SKM-1 (cell line): Measurements from ENCODE around the gene FAM222A.

ENCODE experiments used
- DNase-seq: peaks from one replicate; lab custom pipeline; 2025; ENCODE audit not compliant: unreplicated experiment; lab: John Stamatoyannopoulos, UW

FAM222A gene

DNA sequence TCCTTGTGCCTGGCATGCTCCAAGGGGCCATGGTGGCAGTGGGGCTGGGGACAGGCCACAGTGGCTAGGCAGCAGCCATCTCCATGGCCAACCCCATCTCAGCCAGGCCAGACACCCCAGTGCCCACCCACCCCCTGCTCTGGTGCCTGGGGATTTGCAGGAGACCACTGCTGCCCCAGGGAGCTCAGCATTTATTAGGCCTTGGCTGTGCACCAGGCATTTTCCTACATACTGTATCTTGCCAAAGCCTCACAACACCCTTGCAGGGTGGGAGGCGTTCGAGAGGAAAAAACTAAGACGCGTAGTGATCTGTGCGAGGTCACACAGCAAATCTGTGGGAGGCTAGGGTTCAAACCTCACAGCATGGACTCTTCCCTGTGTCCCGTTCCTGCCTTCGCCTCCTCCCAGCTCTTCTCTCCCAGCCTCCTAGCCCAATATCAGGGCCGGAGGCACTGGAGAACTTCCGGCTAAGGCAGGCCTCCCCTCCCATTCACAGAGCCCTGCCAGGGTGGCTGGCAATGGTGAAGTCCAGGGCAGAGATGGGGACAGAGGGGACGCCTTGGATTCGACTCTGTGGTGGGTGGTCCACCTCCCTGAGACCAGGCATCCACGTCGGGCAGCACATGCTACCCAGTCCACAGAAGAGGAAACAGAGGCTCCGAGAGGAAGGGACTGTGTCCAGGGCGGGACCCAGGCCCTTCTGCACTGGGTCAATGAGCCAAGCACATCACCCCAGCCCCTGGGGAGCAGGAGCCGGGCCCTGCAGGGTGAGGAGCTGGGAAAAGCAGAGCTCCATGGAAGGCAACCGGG lies 57.4 kb downstream of the FAM222A start:
- DNase-seq = no peak

DNA sequence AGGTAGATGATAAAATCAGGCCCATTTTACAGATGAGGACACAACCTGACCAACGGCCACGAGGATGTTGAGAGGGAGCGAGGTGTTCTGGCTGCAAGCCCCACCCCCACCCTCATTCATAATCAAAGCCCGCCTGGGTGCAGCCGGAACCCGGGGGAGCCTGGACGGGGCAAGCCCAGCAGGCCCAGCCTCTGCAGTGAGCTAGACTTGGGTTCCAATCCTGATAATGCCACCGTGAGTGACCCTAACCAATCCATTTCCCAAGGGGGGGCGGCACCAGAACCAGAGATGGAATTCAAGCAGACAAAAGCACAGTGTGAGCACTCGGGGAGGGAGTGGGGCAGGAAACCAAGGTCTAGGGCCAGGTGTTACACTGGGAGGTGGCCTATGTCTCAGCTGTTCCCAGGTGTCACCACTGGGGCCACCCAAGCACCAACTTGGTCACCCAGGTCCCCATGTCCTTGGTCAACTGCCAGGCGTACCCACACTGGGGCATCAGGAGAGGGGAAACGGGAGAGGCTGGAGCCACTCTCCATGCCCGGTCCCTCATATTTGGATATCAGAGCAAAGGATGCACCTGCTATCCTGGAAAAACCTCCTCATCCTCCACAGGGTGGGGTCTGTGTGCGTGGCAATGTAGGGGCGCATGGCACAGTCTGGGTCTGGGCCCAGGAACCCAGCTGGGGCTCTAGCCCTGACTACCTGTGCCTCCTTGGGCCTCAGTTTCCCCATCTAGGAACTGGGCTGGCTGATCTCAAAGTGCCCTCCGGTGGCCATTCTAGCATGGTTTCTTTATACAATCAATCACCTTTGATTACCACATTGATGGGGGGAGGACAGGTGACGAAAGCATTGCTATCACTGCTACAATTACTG lies 58.4 kb downstream of the FAM222A start:
- no peak for DNase-seq

DNA sequence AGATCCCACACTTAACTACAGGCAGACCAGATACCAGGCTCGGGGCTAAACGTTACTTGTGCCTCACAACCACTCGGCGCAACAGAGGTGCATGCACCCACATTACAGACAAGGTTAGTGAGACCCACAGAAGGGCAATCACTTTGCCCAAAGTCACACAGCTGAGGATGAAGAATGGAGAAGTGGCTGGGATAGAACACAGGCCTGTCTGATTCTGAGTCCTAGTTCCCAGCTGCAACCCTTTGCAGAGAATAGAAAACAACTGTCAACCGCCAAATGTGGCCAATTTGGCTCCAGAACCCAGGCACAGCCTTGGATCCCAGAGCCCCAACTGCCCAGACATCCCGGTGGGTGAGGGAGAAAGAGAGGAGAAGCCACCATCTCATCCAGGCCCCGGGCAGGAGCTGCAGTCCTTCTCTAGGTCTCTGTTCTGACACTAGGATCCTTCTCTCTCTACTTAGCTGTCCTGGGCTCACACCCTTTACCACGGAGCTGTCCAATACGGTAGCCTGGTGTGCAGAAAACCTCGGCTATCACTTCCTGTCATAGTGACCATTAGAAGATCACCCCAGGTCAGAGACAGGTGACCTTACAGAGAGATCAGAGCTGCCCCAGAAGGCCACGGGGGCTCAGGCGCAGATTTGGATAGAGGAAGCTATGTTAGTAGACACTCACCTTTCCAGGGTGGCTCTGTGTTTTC lies 59.1 kb downstream of the FAM222A start:
- DNase-seq = no peak

DNA sequence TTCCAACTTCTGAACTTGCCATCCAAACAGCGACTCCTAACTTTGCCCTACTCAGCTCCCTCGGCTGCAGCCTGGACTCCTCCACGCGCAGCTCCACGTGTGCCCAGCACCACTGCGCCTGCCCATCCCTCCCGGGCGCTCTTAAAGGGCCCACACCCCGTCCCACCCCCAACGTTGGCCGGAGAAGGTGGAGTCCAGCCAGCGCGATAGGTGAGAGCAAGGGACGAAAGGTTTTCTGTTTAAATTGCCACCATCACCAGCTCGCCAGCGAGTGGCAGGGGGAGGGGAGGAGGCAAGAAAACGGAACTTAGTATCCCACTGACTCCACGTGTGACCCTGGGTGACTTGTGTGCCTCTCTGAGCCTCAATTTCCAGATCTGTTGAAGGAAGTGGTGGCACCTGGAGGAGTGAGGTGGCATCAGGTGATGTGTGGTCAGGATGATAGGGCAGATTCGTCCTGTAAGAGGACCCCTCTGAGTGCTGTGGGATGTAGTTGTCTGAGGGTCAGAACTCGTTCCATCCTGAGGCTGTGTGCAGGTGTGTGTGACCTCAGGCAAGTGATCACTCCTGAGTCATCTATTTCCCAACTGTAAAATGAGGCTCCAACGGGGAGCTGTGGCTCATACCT lies 59.9 kb downstream of the FAM222A start:
- no peak for DNase-seq

DNA sequence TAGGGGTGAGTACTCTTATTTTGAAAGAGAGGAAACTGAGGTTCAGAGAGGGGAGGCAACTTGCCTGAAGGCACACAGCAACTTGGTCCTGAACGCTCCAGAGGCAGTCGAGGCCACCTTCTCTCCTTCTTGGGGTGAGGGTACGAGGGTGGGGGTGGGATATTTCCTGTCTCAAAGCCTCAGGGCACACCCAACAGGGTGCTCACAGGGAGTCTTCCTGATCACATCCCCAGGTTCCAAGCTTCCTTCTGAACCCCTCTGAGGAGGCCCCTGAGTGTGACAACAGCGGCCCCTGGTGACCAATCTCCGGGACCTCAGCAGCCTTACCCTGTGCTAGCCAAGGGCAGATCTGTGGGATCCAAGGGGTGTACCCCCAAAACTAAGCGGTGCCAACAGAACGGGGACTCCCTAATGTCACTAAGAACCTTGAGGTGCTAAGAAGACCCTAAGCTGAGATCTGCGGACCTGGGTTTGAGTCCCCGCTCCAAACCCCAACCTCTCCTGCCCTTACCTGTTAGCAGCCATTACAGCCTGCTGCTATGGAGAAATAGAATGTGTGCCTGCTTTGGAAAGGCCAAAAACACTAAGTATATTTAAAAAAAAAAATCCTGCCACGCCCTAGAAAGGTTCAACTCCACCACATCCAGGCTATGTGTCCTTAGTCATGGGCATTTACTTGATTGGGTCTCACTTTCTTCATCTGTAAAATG lies 61.7 kb downstream of the FAM222A start:
- DNase-seq = no peak

DNA sequence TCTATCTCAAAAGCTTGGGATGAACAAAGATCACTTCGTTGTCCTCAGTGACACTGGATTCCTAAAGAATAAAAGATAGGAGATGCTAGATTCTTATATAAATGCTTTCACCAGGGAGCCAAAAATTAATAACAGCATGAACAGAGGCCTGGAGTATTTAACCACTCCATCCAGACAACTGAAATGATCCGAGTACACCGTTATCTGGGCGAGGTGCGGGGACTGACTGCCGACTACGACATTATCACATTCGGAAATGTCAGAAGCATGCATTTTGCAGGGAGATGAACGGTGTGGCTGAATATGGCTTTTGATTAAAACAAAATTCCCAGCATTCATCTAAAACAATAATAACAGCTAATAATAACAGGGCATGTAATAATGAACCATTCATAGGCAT lies 63.0 kb downstream of the FAM222A start:
- no peak for DNase-seq

DNA sequence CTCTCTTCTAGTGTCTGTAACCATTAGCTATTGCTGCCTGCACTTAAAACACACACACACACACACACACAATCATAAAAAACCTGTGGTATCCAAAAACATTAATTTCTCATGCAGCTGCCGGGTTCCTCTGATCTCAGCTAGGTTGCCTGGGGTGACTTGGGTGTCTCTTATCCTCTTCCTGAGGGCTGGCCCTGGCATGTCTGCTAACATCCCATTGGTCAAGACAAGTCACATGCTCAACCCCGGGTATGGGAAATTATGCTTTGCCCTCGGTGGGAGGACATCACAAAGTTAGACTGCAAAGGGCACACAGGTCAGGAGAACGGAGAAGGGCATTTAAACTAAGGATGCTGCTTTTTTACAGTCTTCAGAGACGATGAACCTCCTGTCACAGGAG lies 63.9 kb downstream of the FAM222A start:
- DNase-seq = no peak

DNA sequence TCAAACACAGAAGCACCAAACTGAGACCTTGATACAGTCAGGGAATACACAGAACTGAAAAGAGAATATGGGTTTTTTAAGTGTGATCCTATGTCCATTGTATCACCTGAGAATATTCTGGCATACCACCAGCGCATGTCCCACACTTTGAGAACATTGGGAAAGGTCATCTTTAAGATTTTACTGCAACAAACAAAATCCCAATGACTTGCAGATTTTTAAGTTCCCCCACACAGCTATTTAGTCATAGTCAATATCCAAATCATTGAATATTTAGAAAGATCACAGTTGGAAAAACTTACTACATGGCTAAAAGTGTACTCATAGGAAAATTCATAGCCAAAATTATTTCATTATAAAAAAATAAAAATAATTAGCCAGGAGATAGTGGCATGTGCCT lies 65.1 kb downstream of the FAM222A start:
- DNase-seq = no peak

DNA sequence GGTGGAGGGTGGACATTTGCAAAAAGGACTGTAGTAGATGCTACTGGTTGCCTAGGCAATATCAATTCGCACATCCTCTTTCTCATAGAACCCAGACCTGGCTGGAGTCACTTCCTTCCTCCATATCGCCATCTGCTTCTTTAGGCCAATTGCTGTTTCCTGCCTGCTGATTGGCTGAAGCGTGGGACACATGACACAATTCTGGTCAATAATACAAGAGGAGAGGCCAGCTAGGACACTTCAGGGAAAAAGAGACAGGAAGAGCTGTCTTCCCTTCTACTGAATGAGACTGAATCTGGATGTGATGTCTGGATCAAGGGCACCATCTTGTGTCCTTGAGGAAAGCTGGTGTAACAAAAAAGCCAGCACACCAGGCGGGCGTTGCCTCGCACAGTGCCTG lies 65.8 kb downstream of the FAM222A start:
- DNase-seq = peak; percentile 18

DNA sequence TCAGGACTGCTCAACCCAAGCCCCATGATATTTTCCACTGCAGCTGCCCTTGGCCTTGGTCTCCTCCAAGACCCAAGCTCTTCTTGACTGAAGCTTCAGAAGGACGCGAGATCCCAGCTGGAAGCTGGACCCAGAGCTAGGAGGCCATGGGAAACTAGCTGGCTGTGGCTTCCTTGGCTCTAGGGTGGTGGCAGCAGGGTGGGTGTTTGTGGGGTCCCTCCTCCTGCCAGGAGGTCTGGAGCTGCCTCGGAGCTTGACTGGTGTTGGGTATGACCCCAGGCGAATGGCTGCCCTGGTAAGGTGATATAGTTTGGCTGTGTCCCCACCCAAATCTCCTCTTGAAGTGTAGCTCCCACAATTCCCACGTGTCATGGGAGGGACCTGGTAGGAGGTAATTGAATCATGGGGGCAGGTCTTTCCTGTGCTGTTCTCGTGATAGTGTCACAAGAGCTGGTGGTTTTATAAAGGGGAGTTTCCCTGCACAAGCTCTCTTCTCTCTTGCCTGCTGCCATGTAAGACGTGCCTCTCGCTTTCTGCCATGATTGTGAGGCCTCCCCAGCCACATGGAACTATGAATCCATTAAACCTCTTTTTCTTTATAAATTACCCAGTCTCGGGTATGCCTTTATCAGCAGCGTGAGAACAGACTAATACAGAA lies 68.2 kb downstream of the FAM222A start:
- DNase-seq = no peak

DNA sequence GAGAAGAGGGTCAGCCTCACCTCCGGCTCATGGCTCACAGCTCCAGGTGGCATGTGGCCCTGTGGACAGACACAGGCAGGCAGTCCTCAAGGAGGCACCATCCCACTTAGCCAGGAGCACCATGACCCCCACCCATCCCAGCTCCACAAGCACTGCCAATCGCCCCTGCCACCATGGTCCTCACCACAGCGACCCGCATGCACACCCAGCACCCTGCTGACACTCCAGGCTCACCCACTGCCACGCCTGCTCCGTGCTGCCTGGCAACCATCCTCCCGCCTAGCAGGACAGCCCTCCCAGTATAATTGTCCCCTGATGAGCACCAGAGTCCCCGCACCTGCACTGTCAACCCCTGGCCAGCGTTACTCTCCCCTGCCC lies 68.7 kb downstream of the FAM222A start:
- DNase-seq = no peak

DNA sequence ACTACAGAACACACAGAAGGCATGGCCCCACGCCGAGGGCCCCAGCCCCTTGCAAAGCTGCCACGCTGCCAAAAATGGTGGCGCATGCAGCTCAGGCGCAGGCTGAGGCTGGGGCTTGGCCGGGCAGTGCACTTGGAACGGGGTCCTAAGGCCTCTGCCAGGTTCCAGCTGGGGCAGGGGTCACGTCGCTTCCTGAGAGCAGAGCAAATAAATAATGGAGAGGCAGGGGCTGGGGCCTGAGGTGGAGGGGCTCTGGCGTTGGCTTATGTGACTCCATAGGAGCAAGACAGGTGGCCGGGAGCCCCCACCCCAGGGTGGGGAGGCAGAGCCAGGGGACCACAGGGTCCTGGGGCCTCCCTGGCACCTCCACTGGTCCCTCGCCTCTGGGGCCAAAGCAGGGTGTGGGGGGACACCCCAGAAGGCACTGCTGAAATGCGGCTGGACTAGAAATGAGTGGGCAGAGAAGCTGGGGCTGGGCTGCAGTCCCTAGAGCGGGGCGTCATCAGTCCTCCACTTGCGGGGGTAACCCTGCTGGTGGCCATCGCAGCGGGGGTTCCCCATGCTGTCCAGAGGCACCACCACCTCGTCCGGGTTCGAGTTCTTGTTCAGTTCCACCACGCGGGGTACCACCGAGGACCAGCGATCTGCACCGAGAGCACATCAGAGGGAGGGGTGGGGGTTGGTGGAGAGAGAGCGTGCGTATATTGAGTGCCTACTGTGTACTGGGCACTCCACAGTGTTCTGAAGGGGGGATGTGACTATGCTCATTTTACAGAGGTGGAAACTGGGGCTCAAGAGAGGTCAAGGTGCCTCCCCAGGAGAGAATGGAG lies 69.7 kb downstream of the FAM222A start:
- no peak for DNase-seq

DNA sequence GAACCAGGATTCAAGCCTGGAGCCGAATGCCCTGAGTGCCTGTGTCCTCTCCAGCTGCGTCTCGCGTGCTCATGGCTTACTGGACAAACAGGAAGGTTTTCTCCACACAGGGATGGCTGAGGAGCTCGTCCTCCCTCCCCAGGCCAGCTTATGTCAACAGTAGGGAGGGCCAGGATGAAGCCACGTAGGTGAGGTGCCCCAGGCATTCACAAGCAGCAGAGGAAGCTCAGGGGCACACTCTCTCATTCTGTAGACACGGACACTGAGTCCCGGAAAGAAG lies 70.3 kb downstream of the FAM222A start:
- no peak for DNase-seq

DNA sequence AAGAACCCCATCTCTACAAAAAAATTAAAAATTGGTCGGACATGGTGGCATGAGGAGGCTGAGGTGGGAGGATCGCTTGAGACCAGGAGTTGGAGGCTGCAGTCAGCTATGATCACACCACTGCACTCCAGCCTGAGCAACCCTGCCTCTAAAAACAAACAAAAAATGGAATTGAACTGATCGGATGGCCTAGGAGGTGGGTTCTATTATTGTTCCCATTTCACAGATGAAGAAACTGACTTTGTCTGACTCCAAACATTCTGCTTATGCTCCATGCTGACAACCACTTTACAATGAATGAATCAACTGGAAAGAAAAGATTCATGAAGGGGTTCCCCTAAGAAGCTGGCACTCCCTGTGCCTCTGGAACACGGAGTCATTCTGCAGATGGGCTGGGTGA lies 72.2 kb downstream of the FAM222A start:
- DNase-seq = no peak

DNA sequence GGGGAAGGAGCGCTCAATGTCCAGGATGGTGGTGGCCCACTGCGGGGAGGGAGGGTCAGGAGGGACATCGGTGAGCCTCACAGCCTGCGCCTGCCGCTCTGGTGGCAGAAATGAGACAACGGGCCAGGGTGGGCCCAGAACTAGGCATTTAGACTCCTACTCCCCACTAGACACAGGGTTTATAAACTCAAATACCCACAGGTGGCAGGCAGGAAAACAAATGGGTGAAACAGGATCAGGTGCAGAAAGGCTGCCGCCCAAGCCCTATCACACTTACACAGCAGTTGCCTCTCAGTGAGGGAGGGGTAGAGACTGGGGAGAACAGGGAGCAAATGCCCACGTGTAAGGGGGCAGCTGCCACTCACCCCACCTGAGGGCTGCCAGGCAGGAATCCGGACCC lies 73.2 kb downstream of the FAM222A start:
- no peak for DNase-seq

DNA sequence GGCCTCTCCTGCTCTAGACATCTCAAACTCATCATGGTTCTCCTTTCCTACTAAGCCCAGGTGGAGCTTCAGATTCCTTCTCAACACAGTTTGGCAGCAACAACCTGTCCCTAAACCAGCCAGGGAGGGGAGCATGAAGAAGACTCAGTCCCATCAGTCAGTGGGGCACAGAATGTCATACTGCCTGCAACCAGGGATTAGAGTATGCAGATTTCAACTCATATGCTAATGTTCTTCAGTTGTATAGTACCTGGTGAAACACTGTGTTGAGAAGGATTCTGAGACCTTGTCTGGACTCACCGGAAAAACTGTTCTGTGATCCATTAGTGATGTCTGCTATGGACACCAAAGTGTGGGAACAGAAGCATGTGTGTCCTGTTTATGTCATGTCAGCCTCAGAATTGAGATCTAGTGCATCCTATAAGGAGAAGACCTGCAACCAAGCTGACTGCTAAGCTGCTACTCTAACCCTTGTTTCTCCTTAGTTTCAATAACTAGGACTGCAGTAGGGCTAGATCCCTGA lies 76.0 kb downstream of the FAM222A start:
- no peak for DNase-seq

DNA sequence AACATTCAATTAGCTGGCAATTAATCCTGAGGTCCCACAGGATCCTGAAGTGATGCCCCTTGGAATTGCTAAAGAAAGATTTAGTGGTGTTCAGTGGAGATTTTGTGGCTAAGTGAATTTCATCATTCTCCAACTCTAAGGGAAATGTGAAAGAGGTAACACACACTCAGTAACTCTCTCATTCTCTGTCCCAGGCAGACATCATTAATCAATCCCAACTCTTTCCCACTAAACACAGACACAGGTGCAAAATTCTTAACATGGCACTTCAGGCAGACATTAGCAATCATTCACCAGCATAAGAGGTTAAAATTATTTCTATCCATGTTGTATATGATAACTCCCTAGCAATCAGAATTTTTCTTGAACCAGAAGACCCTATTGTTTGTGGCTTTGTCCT lies 79.4 kb downstream of the FAM222A start:
- no peak for DNase-seq

DNA sequence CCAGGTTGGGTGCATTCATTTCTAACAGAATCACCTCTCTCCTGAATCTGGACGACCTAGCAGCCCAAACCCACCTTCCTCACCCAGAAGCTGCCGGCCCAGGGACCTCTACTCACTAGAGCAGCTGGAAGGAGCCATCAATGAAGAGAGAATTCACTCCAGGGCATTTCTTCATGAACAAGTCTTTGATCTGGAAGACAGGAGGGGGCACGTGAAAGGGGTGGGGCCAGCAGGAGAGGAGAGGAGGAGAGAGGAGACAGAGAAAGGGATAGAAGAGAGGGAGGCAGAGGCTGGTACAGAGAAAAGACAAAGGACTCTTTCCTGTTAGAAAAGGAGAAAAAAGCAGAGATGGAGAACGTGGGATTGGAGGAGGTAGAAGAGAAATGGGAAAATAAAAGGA lies 79.8 kb downstream of the FAM222A start:
- DNase-seq = no peak

DNA sequence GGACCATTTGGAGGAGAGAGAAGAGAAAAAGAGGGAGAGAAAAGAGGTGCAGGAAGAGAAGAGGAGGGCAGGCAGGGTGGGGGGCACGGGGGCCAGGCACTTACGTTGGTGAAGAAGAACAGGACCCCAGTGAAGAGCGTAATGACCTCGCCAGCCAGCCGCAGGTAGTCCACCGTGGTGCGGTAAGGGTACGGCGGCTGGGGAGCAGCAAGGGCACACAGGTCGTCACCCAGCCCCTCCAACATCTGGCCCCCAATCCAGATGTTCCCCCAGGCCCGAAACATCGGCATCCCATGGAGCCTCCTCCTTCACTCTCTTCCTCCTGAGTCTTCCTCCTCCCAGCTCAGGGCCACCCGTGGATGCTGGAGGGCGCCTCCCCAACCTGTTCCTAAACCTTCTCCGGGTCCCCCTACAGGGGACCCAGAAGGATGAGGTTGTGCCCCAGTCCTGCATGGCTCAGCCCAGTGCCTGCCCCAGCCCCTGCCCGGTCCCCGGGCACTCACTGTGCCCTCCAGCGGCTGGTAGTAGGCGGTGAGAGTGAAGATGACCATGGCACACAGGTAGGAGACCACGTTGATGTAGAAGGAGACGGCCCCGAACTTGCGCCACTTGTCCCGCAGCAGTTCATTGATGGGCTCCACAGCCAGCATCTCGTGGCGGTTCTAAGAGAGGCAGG lies 80.3 kb downstream of the FAM222A start:
- no peak for DNase-seq
